Smooth muscle cell (in vitro differentiated cells): ENCODE data around the gene TSPAN18. TPM values are rescaled to one million over a fixed set of nuclear protein-coding genes. Genes with fewer than 3 reads are reported as not detected.

Source experiments
- DNase-seq: peaks from one replicate; lab custom pipeline; 2025; ENCODE audit not compliant: unreplicated experiment; lab: John Stamatoyannopoulos, UW
- H2AFZ ChIP-seq: fragments of 200-600 bp; sonication (generic); 2 replicates; pipeline ENCODE4 v1.6.0; 2016; ENCODE audit warnings: antibody characterized with exemption, low read depth, mild to moderate bottlenecking
- H3F3A ChIP-seq: fragments of 200-600 bp; sonication (generic); 2 replicates; pipeline ENCODE4 v1.6.0; 2017; ENCODE audit warnings: antibody characterized with exemption, low read depth
- H3K27ac ChIP-seq: fragments of 200-600 bp; sonication (generic); 2 replicates; pipeline ENCODE4 v1.5.1; 2016; ENCODE audit warnings: low read depth, mild to moderate bottlenecking
- H3K27me3 ChIP-seq: fragments of 200-600 bp; sonication (generic); 2 replicates; pipeline ENCODE4 v1.6.1; 2016; ENCODE audit warnings: low read depth, mild to moderate bottlenecking
- H3K36me3 ChIP-seq: fragments of 200-600 bp; sonication (generic); 2 replicates; pipeline ENCODE4 v1.5.1; 2016; ENCODE audit warnings: low read depth
- H3K4me1 ChIP-seq: fragments of 200-600 bp; sonication (generic); 2 replicates; pipeline ENCODE4 v1.5.1; 2016; ENCODE audit warnings: low read depth
- H3K4me2 ChIP-seq: fragments of 200-600 bp; sonication (generic); 2 replicates; pipeline ENCODE4 v1.6.0; 2016; ENCODE audit warnings: mild to moderate bottlenecking
- H3K4me3 ChIP-seq: fragments of 200-600 bp; sonication (generic); 2 replicates; pipeline ENCODE4 v1.5.1; 2016; ENCODE audit warnings: mild to moderate bottlenecking
- H3K79me2 ChIP-seq: fragments of 200-600 bp; sonication (generic); 2 replicates; pipeline ENCODE4 v1.6.0; 2016; ENCODE audit warnings: low read depth, mild to moderate bottlenecking
- H3K9ac ChIP-seq: fragments of 200-600 bp; sonication (generic); 2 replicates; pipeline ENCODE4 v1.6.0; 2016; ENCODE audit warnings: low read depth
- H3K9me3 ChIP-seq: fragments of 200-600 bp; sonication (generic); replicated peaks from 2 replicates; pipeline ENCODE4 v1.5.1; 2016; ENCODE audit warnings: low read depth
- H4K20me1 ChIP-seq: fragments of 200-600 bp; sonication (generic); 2 replicates; pipeline ENCODE4 v1.6.0; 2016; ENCODE audit warnings: low read depth
- CTCF ChIP-seq: fragments of 200-600 bp; sonication (generic); IDR thresholded peaks from 2 replicates; pipeline ENCODE4 v1.5.1; 2017; ENCODE audit warnings: borderline replicate concordance, mild to moderate bottlenecking, antibody characterized with exemption; ENCODE audit not compliant: insufficient read depth, poor library complexity, severe bottlenecking
- WGBS: methylation state at CpG from one replicate; pipeline ENCODE4 v1.1.7; 2016; ENCODE audit warnings: low lambda C conversion rate; 5-methylcytosine and 5-hydroxymethylcytosine counted together
- polyA plus RNA-seq: library from polyadenylated mRNA; unstranded; fragments of >200 nt; fragmentation: Nextera tagmentation; extraction: Ambion mirVana; gene quantifications from 2 replicates; pipeline ENCODE4 v1.2.1, GENCODE V29; 2016
- total RNA-seq: library from RNA; depleted of rRNA; stranded (reverse); fragments of >200 nt; gene quantifications from 2 replicates; pipeline ENCODE4 v1.2.3, GENCODE V29; 2014

TSPAN18 gene
- total and polyA plus RNA-seq, 2 experiments from 2014 or later: 3.4 to 15.3 TPM

- no peak for TF ChIP-seq CTCF
- Histone ChIP-seq H3K9ac (no peak overlapping the region), H3K79me2 (no peaks in the 10 kb centered on the region), H3K4me1 (peaks cover 11% of the 10 kb centered on the region), H3F3A (no peaks in the 10 kb centered on the region), H3K36me3 (no peaks in the 10 kb centered on the region), H3K9me3 (no peaks in the 10 kb centered on the region), H3K27ac (no peak overlapping the region), H3K4me3 (no peak overlapping the region), H2AFZ (no peak overlapping the region), H3K4me2 (no peak overlapping the region), H4K20me1 (no peaks in the 10 kb centered on the region), H3K27me3 (no peaks in the 10 kb centered on the region)
- WGBS: 90% methylated on average over 7 of the region's 7 CpGs
- no peak for DNase-seq
These were observed 20.1 kb downstream of the TSPAN18 start for GRCh38 chr11:44746894-44747293.

- Histone ChIP-seq H3K4me3 (no peak overlapping the region), H3K9ac (no peak overlapping the region), H3F3A (no peaks in the 10 kb centered on the region), H3K4me1 (peaks cover 11% of the 10 kb centered on the region), H3K9me3 (no peaks in the 10 kb centered on the region), H3K79me2 (no peaks in the 10 kb centered on the region), H3K27me3 (no peaks in the 10 kb centered on the region), H3K27ac (no peak overlapping the region), H2AFZ (no peak overlapping the region), H3K4me2 (no peak overlapping the region), H4K20me1 (no peaks in the 10 kb centered on the region), H3K36me3 (no peaks in the 10 kb centered on the region)
- WGBS: 88% methylated on average over 7 of the region's 7 CpGs
- DNase-seq: no peak
- no peak for TF ChIP-seq CTCF
These were observed 20.6 kb downstream of the TSPAN18 start for GRCh38 chr11:44747316-44747715.

GRCh38 chr11:44747836-44748235, 21.1 kb downstream of the TSPAN18 start:
- no peaks in the 10 kb centered on the region for H4K20me1 ChIP-seq
- no peak for TF ChIP-seq CTCF
- H3K36me3 ChIP-seq: no peaks in the 10 kb centered on the region
- no peaks in the 10 kb centered on the region for H3K27me3 ChIP-seq
- DNase-seq: no peak
- H3K79me2 ChIP-seq: no peaks in the 10 kb centered on the region
- no peak overlapping the region for H3K4me2 ChIP-seq
- H3K4me1 ChIP-seq: peaks cover 11% of the 10 kb centered on the region
- no peak overlapping the region for H3K27ac ChIP-seq
- no peak overlapping the region for H3K9ac ChIP-seq
- H3K4me3 ChIP-seq: no peak overlapping the region
- H3K9me3 ChIP-seq: no peaks in the 10 kb centered on the region
- 98% methylated on average over 5 of the region's 5 CpGs for WGBS
- H2AFZ ChIP-seq: no peak overlapping the region
- peaks cover under 1% of the 10 kb centered on the region for H3F3A ChIP-seq

DNA sequence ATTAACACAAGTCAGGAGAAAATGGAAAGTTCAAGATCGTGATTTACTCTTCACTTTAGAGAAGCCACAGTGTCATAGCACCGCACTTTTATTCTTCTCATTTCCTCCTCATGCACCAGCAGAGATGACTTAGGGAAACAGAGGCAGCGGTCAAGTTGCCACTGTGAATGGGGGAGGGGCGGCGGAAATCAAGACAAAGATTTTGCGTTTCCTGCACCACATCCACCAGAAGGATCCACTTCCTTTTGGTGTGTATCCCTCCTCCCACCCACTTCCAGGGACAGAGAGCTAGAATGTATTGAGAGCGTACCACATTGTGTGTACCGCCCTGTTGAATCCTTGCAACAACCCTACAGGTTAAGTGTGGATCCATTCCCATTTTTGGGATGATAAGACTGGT, 21.8 kb downstream of the TSPAN18 start:
- WGBS: 97% methylated on average over 8 of the region's 8 CpGs
- Histone ChIP-seq H3K27ac (no peak overlapping the region), H3K4me1 (peaks cover 15% of the 10 kb centered on the region), H3K79me2 (no peaks in the 10 kb centered on the region), H2AFZ (no peak overlapping the region), H3K9me3 (no peaks in the 10 kb centered on the region), H3K4me2 (no peak overlapping the region), H3K4me3 (no peak overlapping the region), H3K9ac (no peak overlapping the region), H3F3A (peaks cover 4% of the 10 kb centered on the region), H3K36me3 (no peaks in the 10 kb centered on the region), H3K27me3 (no peaks in the 10 kb centered on the region), H4K20me1 (no peaks in the 10 kb centered on the region)
- TF ChIP-seq CTCF: no peak
- no peak for DNase-seq
